ENCODE data around the gene C1GALT1.
"Not testable (repeated sequence)": the region's sequence is repeated elsewhere in the genome, so short reads cannot be mapped to it uniquely, and the experiment has no call there.

The C1GALT1 gene

DNA sequence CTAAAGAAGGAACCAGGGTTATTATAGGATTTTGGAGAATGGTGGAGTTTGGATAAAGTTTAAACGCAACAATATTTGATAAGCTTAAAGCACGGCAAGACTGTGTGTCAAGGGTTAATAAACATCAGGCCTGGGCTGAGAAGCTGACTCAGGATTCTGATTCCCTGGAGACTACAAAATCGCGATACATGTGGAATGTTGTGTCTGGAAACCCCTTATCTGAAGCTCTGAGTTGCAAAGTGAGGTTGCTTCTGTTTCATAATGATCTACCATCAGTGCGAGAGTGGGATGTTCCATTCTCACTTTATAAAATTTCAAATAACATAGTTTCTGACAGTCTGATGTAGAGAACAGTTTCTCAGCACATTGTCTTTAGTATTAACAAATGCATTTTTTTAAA, 7.8 kb downstream of the C1GALT1 start:
- DNase-seq (ENCODE audit: low read depth in 1 of 2, low spot score in 1 of 2), result no peak
- TF ChIP-seq SPI1 (IDR thresholded peaks at IDR 0.05; ENCODE audit: borderline replicate concordance, low read depth) (no peak), POLR2AphosphoS5 (IDR thresholded peaks at IDR 0.05; ENCODE audit: low read depth) (no peak), GABPA (IDR thresholded peaks at IDR 0.05; ENCODE audit: low read depth) (no peak)
- TF ChIP-seq, protein P1, sequence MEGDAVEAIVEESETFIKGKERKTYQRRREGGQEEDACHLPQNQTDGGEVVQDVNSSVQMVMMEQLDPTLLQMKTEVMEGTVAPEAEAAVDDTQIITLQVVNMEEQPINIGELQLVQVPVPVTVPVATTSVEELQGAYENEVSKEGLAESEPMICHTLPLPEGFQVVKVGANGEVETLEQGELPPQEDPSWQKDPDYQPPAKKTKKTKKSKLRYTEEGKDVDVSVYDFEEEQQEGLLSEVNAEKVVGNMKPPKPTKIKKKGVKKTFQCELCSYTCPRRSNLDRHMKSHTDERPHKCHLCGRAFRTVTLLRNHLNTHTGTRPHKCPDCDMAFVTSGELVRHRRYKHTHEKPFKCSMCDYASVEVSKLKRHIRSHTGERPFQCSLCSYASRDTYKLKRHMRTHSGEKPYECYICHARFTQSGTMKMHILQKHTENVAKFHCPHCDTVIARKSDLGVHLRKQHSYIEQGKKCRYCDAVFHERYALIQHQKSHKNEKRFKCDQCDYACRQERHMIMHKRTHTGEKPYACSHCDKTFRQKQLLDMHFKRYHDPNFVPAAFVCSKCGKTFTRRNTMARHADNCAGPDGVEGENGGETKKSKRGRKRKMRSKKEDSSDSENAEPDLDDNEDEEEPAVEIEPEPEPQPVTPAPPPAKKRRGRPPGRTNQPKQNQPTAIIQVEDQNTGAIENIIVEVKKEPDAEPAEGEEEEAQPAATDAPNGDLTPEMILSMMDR (IDR thresholded peaks at IDR 0.05; ENCODE audit: insufficient read depth, low read length), result no peak
- TF ChIP-seq, protein P2, sequence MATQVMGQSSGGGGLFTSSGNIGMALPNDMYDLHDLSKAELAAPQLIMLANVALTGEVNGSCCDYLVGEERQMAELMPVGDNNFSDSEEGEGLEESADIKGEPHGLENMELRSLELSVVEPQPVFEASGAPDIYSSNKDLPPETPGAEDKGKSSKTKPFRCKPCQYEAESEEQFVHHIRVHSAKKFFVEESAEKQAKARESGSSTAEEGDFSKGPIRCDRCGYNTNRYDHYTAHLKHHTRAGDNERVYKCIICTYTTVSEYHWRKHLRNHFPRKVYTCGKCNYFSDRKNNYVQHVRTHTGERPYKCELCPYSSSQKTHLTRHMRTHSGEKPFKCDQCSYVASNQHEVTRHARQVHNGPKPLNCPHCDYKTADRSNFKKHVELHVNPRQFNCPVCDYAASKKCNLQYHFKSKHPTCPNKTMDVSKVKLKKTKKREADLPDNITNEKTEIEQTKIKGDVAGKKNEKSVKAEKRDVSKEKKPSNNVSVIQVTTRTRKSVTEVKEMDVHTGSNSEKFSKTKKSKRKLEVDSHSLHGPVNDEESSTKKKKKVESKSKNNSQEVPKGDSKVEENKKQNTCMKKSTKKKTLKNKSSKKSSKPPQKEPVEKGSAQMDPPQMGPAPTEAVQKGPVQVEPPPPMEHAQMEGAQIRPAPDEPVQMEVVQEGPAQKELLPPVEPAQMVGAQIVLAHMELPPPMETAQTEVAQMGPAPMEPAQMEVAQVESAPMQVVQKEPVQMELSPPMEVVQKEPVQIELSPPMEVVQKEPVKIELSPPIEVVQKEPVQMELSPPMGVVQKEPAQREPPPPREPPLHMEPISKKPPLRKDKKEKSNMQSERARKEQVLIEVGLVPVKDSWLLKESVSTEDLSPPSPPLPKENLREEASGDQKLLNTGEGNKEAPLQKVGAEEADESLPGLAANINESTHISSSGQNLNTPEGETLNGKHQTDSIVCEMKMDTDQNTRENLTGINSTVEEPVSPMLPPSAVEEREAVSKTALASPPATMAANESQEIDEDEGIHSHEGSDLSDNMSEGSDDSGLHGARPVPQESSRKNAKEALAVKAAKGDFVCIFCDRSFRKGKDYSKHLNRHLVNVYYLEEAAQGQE (IDR thresholded peaks at IDR 0.05; ENCODE audit: insufficient replicate concordance, low read depth), result no peak
- H3K4me3 ChIP-seq (replicated peaks; ENCODE audit: insufficient read depth, low read length), result no peak overlapping the region
- no peak overlapping the region for H3K27ac ChIP-seq (replicated peaks)
- no peaks in the 10 kb centered on the region for H3K27me3 ChIP-seq (ENCODE audit: insufficient read depth, poor library complexity, severe bottlenecking)

DNA sequence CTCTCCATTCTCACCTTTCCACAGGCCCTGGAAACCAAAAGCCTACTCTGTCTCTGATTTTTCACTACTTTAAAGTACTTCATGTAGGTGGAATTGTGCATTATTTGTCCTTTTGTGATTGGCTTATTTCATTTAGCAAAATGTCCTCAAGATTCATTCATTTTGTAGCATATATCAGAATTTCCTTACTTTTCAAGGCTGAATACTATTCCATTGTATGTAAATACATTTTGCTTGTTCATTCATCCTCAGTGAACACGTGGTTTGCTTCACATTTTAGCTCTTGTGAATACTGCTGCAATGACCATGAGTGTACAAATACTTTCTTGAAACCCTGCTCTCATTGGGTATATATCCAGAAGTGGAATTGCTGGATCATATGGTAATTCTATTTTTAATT, 8.8 kb downstream of the C1GALT1 start:
- Histone ChIP-seq H3K27ac (replicated peaks) (no peak overlapping the region), H3K4me3 (replicated peaks; ENCODE audit: insufficient read depth, low read length) (no peak overlapping the region), H3K27me3 (ENCODE audit: insufficient read depth, poor library complexity, severe bottlenecking) (no peaks in the 10 kb centered on the region)
- DNase-seq (ENCODE audit: low read depth in 1 of 2, low spot score in 1 of 2), result no peak
- no peak for TF ChIP-seq POLR2AphosphoS5 (IDR thresholded peaks at IDR 0.05; ENCODE audit: low read depth)
- TF ChIP-seq GABPA (IDR thresholded peaks at IDR 0.05; ENCODE audit: low read depth), result no peak
- TF ChIP-seq, protein P1 (IDR thresholded peaks at IDR 0.05; ENCODE audit: insufficient read depth, low read length), result no peak
- TF ChIP-seq, protein P2 (IDR thresholded peaks at IDR 0.05; ENCODE audit: insufficient replicate concordance, low read depth), result no peak
- TF ChIP-seq SPI1 (IDR thresholded peaks at IDR 0.05; ENCODE audit: borderline replicate concordance, low read depth), result no peak

DNA sequence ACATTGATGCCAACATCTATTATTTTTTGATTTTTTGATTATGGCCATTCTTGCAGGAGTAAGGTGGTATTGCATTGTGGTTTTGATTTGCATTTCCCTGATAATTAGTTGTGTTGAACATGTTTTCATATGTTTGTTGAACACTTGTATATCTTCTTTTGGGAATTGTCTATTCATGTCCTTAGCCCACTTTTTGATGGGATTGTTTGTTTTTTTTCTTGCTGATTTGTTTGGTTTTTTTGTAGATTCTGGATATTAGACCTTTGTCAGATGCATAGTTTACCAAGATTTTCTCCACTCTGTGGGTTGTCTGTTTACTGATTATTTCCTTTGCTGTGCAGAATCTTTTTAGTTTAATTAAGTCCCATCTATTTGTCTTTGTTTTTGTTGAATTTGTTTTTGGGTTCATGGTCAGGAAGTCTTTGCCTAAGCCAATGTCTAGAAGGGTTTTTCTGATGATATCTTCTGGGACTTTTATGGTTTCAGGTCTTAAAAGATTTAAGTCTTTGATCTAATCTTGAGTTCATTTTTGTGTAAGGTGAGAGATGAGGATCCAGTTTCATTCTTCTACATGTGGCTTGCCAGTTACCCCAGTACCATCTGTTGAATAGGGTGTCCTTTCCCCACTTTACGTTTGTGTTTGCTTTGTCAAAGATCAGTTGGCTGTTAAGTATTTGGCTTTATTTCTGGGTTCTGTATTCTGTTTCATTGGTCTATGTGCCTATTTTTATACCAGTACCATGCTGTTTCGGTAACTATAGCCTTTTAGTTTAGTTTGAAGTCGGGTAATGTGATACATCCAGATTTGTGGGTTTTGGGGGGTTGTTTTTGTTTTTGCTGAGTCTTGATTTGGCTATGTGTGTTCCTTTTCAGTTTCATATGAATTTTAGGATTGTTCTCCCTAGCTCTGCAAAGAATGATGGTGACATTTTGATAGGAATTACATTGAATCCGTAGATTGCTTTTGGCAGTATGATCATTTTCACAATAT, 10.7 kb downstream of the C1GALT1 start:
- H3K4me3 ChIP-seq (replicated peaks; ENCODE audit: insufficient read depth, low read length); DNase-seq (ENCODE audit: low read depth in 1 of 2, low spot score in 1 of 2); H3K27me3 ChIP-seq (ENCODE audit: insufficient read depth, poor library complexity, severe bottlenecking); H3K27ac ChIP-seq (replicated peaks): not testable (repeated sequence)

DNA sequence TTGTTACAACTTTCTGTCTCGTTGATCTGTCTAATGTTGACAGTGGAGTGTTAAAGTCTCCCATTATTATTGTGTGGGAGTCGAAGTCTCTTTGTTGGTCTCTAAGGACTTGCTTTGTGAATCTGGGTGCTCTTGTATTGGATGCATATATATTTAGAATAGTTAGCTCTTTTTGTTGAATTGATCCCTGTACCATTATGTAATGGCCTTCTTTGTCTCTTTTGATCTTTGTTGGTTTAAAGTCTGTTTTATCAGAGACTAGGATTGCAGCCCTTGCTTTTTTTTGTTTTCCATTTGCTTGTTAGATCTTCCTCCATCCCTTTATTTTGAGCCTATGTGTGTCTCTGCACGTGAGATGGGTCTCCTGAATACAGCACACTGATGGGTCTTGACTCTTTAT, 17.2 kb downstream of the C1GALT1 start:
- not testable (repeated sequence) for H3K27ac ChIP-seq (replicated peaks); H3K27me3 ChIP-seq (ENCODE audit: insufficient read depth, poor library complexity, severe bottlenecking); H3K4me3 ChIP-seq (replicated peaks; ENCODE audit: insufficient read depth, low read length); DNase-seq (ENCODE audit: low read depth in 1 of 2, low spot score in 1 of 2)

DNA sequence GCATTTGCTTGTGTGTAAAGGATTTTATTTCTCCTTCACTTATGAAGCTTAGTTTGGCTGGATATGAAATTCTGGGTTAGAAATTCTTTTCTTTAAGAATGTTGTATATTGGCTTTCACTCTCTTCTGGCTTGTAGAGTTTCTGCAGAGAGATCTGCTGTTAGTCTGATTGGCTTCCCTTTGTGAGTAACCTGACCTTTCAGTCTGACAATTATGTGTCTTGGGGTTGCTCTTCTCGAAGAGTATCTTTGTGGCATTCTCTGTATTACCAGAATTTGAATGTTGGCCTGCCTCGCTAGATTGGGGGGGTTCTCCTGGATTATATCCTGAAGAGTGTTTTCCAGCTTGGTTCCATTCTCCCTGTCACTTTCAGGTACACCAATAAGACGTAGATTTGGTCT, 17.9 kb downstream of the C1GALT1 start:
- H3K27me3 ChIP-seq (ENCODE audit: insufficient read depth, poor library complexity, severe bottlenecking); H3K27ac ChIP-seq (replicated peaks); DNase-seq (ENCODE audit: low read depth in 1 of 2, low spot score in 1 of 2); H3K4me3 ChIP-seq (replicated peaks; ENCODE audit: insufficient read depth, low read length): not testable (repeated sequence)
